Measurements from ENCODE around the gene FBLL1. TPM values are rescaled to one million over a fixed set of nuclear protein-coding genes. Genes with fewer than 3 reads are reported as not detected.

The FBLL1 gene
- total and polyA plus RNA-seq, 2 of the 4 experiments (the other 2 are of a cell fraction) = 0.18 to 0.29 TPM

DNA sequence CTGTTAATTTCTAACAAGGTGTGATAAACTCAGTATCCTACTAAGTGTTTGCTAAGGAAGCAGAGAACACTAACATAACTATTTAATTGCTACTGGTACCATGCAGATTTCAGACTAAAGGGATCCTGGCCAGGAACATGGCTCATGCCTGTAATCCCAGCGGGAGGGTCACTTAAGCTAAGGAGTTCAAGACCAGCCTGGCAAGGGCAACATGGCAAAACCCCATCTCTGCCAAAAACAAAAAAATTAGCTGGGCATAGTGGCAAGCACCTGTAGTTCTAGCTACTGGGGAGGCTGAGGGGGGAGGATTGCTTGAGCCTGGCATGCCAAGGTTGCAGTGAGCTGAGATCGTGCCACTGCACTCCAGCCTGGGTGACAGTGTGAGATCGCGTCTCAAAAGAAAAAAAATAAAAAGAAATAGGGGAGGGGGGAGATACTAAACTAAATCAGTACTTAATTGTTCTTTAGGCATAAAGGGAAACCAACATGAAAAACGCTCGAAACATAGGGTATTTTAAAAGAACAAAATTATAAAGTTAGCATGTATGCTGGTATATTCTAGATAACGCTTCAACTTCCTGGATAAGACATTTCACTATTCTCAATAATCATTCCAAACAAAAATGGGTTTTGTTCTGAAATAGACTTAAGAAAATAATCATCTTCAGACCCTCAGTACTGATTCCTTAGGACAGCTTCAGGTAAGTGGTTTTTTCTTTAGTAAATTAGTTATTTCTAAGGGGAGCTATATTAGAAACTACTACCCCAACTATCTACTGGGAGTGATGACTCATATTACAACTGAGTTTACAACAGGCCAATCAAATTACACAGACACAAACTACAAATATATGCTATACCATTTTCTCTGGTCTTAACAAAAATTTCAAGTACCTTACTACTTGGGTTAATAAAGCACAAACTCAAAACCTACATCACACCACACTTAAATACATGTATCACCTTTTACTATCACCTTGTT lies 46.6 kb downstream of the FBLL1 start:
- no peak overlapping the region for H4K91ac ChIP-seq (ENCODE audit: insufficient read depth, low read depth, low read length)
- intact Hi-C loops (cut with micrococcal nuclease) = loop anchor here (10.0 kb wide), 1 partner anchor 1229 kb away; no protein-coding TSS in a partner anchor

More for the DNA sequence above, 46.6 kb downstream of the FBLL1 start:
- Histone ChIP-seq H2AFZ (replicated peaks; ENCODE audit: low read length, poor library complexity) (no peak overlapping the region), H4K20me1 (ENCODE audit: insufficient read depth, low read length) (peaks cover 41% of the 10 kb centered on the region), H2AK9ac (replicated peaks; ENCODE audit: low read depth, low read length, poor library complexity) (no peak overlapping the region), H3K4ac (ENCODE audit: low read depth, low read length) (no peak overlapping the region), H3K27me3 (ENCODE audit: control insufficient read depth, insufficient read depth, low read length) (no peaks in the 10 kb centered on the region), H3K27ac (ENCODE audit: insufficient read depth, low read length) (no peak overlapping the region), H3K9me1 (ENCODE audit: insufficient read depth, low read length) (no peaks in the 10 kb centered on the region), H3K23ac (ENCODE audit: low read depth, low read length) (no peak overlapping the region), H2BK15ac (ENCODE audit: low read depth, low read length) (no peak overlapping the region), H2BK120ac (ENCODE audit: low read depth, low read length) (no peak overlapping the region), H3K79me1 (ENCODE audit: low read depth in 1 of 2, low read length in 2 of 2) (peaks cover 0 to 21% of the 10 kb centered on the region in 2 experiments; a peak in 2 of 4 replicates), H2AK5ac (ENCODE audit: low read depth, low read length) (no peak overlapping the region), H3K18ac (ENCODE audit: low read depth, low read length) (no peak overlapping the region), H3K9me3 (ENCODE audit: control insufficient read depth, insufficient read depth, low read length) (no peaks in the 10 kb centered on the region), H3K4me2 (ENCODE audit: low read depth, low read length) (no peak overlapping the region), H3K4me3 (ENCODE audit: insufficient read depth, low read depth, low read length) (no peak overlapping the region), H3K9ac (ENCODE audit: low read depth, low read length) (no peak overlapping the region), H2BK5ac (ENCODE audit: low read depth, low read length, poor library complexity, severe bottlenecking) (no peak overlapping the region), H2BK20ac (ENCODE audit: low read depth, low read length) (no peak overlapping the region), H4K8ac (ENCODE audit: low read depth in 2 of 2, low read length in 2 of 2) (no peak overlapping the region), H3K4me1 (ENCODE audit: control insufficient read depth, insufficient read depth, low read length) (no peaks in the 10 kb centered on the region), H3K14ac (replicated peaks; ENCODE audit: low read depth, low read length) (no peak overlapping the region), H3K56ac (ENCODE audit: extremely low read depth, insufficient read depth, low read length) (no peak overlapping the region), H4K5ac (ENCODE audit: low read depth, low read length) (no peak overlapping the region), H3K36me3 (ENCODE audit: control insufficient read depth, insufficient read depth, low read length) (no peaks in the 10 kb centered on the region)
- peak; percentile 3 for DNase-seq
- TF ChIP-seq FOS (IDR thresholded peaks at IDR 0.05; ENCODE audit: low read depth, low read length) = 0 out of 2 replicates have a peak, but pooled peaks have one; percentile 29
- TF ChIP-seq SMC3 (IDR thresholded peaks at IDR 0.05; ENCODE audit: low read depth, low read length) = no peak
- TF ChIP-seq, protein P1, sequence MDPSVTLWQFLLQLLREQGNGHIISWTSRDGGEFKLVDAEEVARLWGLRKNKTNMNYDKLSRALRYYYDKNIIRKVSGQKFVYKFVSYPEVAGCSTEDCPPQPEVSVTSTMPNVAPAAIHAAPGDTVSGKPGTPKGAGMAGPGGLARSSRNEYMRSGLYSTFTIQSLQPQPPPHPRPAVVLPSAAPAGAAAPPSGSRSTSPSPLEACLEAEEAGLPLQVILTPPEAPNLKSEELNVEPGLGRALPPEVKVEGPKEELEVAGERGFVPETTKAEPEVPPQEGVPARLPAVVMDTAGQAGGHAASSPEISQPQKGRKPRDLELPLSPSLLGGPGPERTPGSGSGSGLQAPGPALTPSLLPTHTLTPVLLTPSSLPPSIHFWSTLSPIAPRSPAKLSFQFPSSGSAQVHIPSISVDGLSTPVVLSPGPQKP (IDR thresholded peaks at IDR 0.05; ENCODE audit: borderline replicate concordance, low read depth, low read length) = no peak
- TF ChIP-seq MAZ (IDR thresholded peaks at IDR 0.05; ENCODE audit: borderline replicate concordance, low read depth, low read length) = no peak
- no peak for TF ChIP-seq BHLHE40 (IDR thresholded peaks at IDR 0.05; ENCODE audit: low read depth, low read length)
- TF ChIP-seq RFX5 (IDR thresholded peaks at IDR 0.05; ENCODE audit: low read depth, low read length) = no peak
- no peak for TF ChIP-seq MAFK (IDR thresholded peaks at IDR 0.05; ENCODE audit: low read depth, low read length)
- TF ChIP-seq MXI1 (IDR thresholded peaks at IDR 0.05; ENCODE audit: borderline replicate concordance, low read depth, low read length) = no peak
- CTCF ChIA-PET = no interaction called here
- dilution Hi-C loops (cut with HindIII; ENCODE audit: low sequenced_read_pairs, unreplicated experiment) (no loop called here), in situ Hi-C loops (cut with MboI; ENCODE audit: low sequenced_read_pairs) (no loop called here)
- no CpG with 5 or more reads among the region's 7 CpGs for WGBS, 2 experiments (ENCODE audit: extremely low coverage in 2 of 2, insufficient read length in 1 of 2)
- POLR2A ChIA-PET (ENCODE audit: unreplicated experiment) = no interaction called here
- BruUV-seq (replicated peaks) = no TSS peak
- ATAC-seq (ENCODE audit: low read depth) = no peak
